ENCODE data around the gene CAPN13.

The CAPN13 gene

GRCh38 chr2:30721241-30721640 is 86.0 kb downstream of the CAPN13 start:
- no peak overlapping the region for H3K4me3 ChIP-seq (replicated peaks; ENCODE audit: low read depth, low read length)
- TF ChIP-seq CTCF (IDR thresholded peaks at IDR 0.05; ENCODE audit: low read length, missing control alignments), result no peak
- no peak for DNase-seq (ENCODE audit: low read depth)

GRCh38 chr2:30717081-30717650 is 90.1 kb downstream of the CAPN13 start:
- no peak for DNase-seq (ENCODE audit: low read depth)
- TF ChIP-seq CTCF (IDR thresholded peaks at IDR 0.05; ENCODE audit: low read length, missing control alignments), result no peak
- H3K4me3 ChIP-seq (replicated peaks; ENCODE audit: low read depth, low read length), result no peak overlapping the region

- no peak for TF ChIP-seq CTCF (IDR thresholded peaks at IDR 0.05; ENCODE audit: low read length, missing control alignments)
Observed at GRCh38 chr2:30716123-30716900, 90.9 kb downstream of the CAPN13 start.

GRCh38 chr2:30714811-30715709 is 92.2 kb downstream of the CAPN13 start:
- no peak overlapping the region for H3K4me3 ChIP-seq (replicated peaks; ENCODE audit: low read depth, low read length)
- TF ChIP-seq CTCF (IDR thresholded peaks at IDR 0.05; ENCODE audit: low read length, missing control alignments), result no peak
- no peak for DNase-seq (ENCODE audit: low read depth)

More at GRCh38 chr2:30716123-30716900, 90.9 kb downstream of the CAPN13 start:
- DNase-seq (ENCODE audit: low read depth), result no peak
- H3K4me3 ChIP-seq (replicated peaks; ENCODE audit: low read depth, low read length), result no peak overlapping the region

- no peak for TF ChIP-seq CTCF (IDR thresholded peaks at IDR 0.05; ENCODE audit: low read length, missing control alignments)
- DNase-seq (ENCODE audit: low read depth), result no peak
- no peak overlapping the region for H3K4me3 ChIP-seq (replicated peaks; ENCODE audit: low read depth, low read length)
Observed at GRCh38 chr2:30713698-30714097, 93.5 kb downstream of the CAPN13 start.

GRCh38 chr2:30711646-30712085 is 95.6 kb downstream of the CAPN13 start:
- no peak for TF ChIP-seq CTCF (IDR thresholded peaks at IDR 0.05; ENCODE audit: low read length, missing control alignments)

More at GRCh38 chr2:30711646-30712085, 95.6 kb downstream of the CAPN13 start:
- peak; percentile 93 for DNase-seq (ENCODE audit: low read depth)
- no peak overlapping the region for H3K4me3 ChIP-seq (replicated peaks; ENCODE audit: low read depth, low read length)

Measured in fibroblast of pulmonary artery (primary cell).